ENCODE measurements around the gene SNX17. TPM values are rescaled to one million over a fixed set of nuclear protein-coding genes. Genes with fewer than 3 reads are reported as not detected.
"Not testable (repeated sequence)": the region's sequence is repeated elsewhere in the genome, so short reads cannot be mapped to it uniquely, and the experiment has no call there.

SNX17 gene
- total and polyA plus RNA-seq, 12 donors: 32.4 to 82.5 (median 68.8) TPM

- TF ChIP-seq CTCF (IDR thresholded peaks at IDR 0.05): no peak
- ATAC-seq: no peak
- 96% methylated on average over 6 of the region's 6 CpGs for WGBS, 2 donors
These were observed 45.7 kb downstream of the SNX17 start for GRCh38 chr2:27416151-27416550.

GRCh38 chr2:27420996-27421395 is 50.6 kb downstream of the SNX17 start:
- no peak for DNase-seq
- Histone ChIP-seq H3K9me3 (no peaks in the 10 kb centered on the region), H3K36me3 (no peaks in the 10 kb centered on the region), H3K4me1 (no peaks in the 10 kb centered on the region), H3K27me3 (no peaks in the 10 kb centered on the region), H3K27ac (no peak overlapping the region), H3K4me3 (no peak overlapping the region)
- intact Hi-C loops (cut with DNase I): loop anchor here in 1 of 10 donors (10.0 kb wide), 1 partner anchor 164 kb away; the partner anchor contains the start of gene ZNF512
- TF ChIP-seq CTCF (IDR thresholded peaks at IDR 0.05): no peak
- ATAC-seq: no peak

More at GRCh38 chr2:27416151-27416550, 45.7 kb downstream of the SNX17 start:
- no peak for DNase-seq
- Histone ChIP-seq H3K36me3 (no peaks in the 10 kb centered on the region), H3K4me3 (no peak overlapping the region), H3K9me3 (no peaks in the 10 kb centered on the region), H3K27me3 (no peaks in the 10 kb centered on the region), H3K4me1 (no peaks in the 10 kb centered on the region), H3K27ac (no peak overlapping the region)
- intact Hi-C loops (cut with DNase I): no loop called here

GRCh38 chr2:27421660-27422250 is 51.3 kb downstream of the SNX17 start:
- WGBS, 2 donors: 83 to 85% methylated on average over 4 of the region's 4 CpGs
- DNase-seq (no peak), ATAC-seq (no peak)
- no peak overlapping the region for H3K4me3 ChIP-seq
- no peaks in the 10 kb centered on the region for H3K4me1 ChIP-seq
- no peak overlapping the region for H3K27ac ChIP-seq
- H3K27me3 ChIP-seq: no peaks in the 10 kb centered on the region
- H3K9me3 ChIP-seq: no peaks in the 10 kb centered on the region
- no peak for TF ChIP-seq CTCF (IDR thresholded peaks at IDR 0.05)
- no peaks in the 10 kb centered on the region for H3K36me3 ChIP-seq
- intact Hi-C loops (cut with DNase I): loop anchor here in 1 of 10 donors (10.0 kb wide), 1 partner anchor 163 kb away; the partner anchor contains the start of gene ZNF512

- ATAC-seq: no peak
- Histone ChIP-seq H3K27ac (no peak overlapping the region), H3K36me3 (no peaks in the 10 kb centered on the region), H3K9me3 (no peaks in the 10 kb centered on the region), H3K27me3 (no peaks in the 10 kb centered on the region), H3K4me3 (no peak overlapping the region), H3K4me1 (peaks cover 0 to 7% (median 5%) of the 10 kb centered on the region in 9 donors)
- 98 to 99% methylated on average over 3 of the region's 3 CpGs for WGBS, 2 donors
- no peak for DNase-seq
- intact Hi-C loops (cut with DNase I): loop anchor here in 1 of 10 donors (10.0 kb wide), 1 partner anchor 162 kb away; the partner anchor contains the start of gene ZNF512
- TF ChIP-seq CTCF (IDR thresholded peaks at IDR 0.05): no peak
These were observed 52.5 kb downstream of the SNX17 start for GRCh38 chr2:27422958-27423357.

- H3K4me3 ChIP-seq, DNase-seq, ATAC-seq, H3K9me3 ChIP-seq, H3K27ac ChIP-seq, H3K27me3 ChIP-seq, H3K36me3 ChIP-seq: not testable (repeated sequence)
- intact Hi-C loops (cut with DNase I): loop anchor here in 3 of 10 donors (5.0 to 10.0 kb wide), 3 partner anchors 53 to 160 kb away; partner anchors contain the start of genes EIF2B4 (in 1 of the 3), IFT172 (in 1 of the 3), SNX17 (in 1 of the 3) and ZNF512 (in 1 of the 3)
- H3K4me1 ChIP-seq: peaks cover 4 to 16% (median 13%) of the 10 kb centered on the region in 9 donors
- WGBS, 2 donors: 94% methylated on average over 10 of the region's 10 CpGs
These were observed 54.6 kb downstream of the SNX17 start for GRCh38 chr2:27425039-27425438.
